HEK293T (cell line): ENCODE data around the gene NRG2.

Experiments
- CTCF ChIA-PET: fragments of 350-600 bp; formaldehyde crosslinking; extraction: SDS; loops from one replicate; lab custom pipeline; 2021; ENCODE audit warnings: antibody characterized with exemption, inconsistent platforms; lab: Yijun Ruan, JAX
- POLR2A ChIA-PET: fragments of 350-600 bp; formaldehyde crosslinking; extraction: SDS; loops from one replicate; lab custom pipeline; 2020; ENCODE audit warnings: antibody characterized with exemption, inconsistent platforms; lab: Yijun Ruan, JAX
- DNase-seq: peaks from one replicate; pipeline ENCODE4 v3.0.0; 2012; ENCODE audit warnings: mixed read lengths; ENCODE audit errors: extremely low spot score
- ARNT ChIP-seq: fragments of 450-650 bp; IDR thresholded peaks from 2 replicates; pipeline ENCODE4 v1.6.1; 2017; ENCODE audit warnings: mild to moderate bottlenecking
- BHLHE40 ChIP-seq: fragments of 450-650 bp; IDR thresholded peaks from 2 replicates; pipeline ENCODE4 v1.6.1; 2016; ENCODE audit warnings: mild to moderate bottlenecking, moderate library complexity, borderline replicate concordance
- CTBP1 ChIP-seq: fragments of 450-650 bp; IDR thresholded peaks from 2 replicates; pipeline ENCODE4 v1.6.1; 2016; ENCODE audit warnings: borderline replicate concordance
- ELF4 ChIP-seq: fragments of 450-650 bp; IDR thresholded peaks from 2 replicates; pipeline ENCODE4 v1.6.1; 2017; ENCODE audit warnings: antibody characterized with exemption
- FOXA1 ChIP-seq: fragments of 450-650 bp; IDR thresholded peaks from 2 replicates; pipeline ENCODE4 v1.6.1; 2016; ENCODE audit warnings: mild to moderate bottlenecking
- FOXK2 ChIP-seq: fragments of 450-650 bp; IDR thresholded peaks from 2 replicates; pipeline ENCODE4 v1.6.1; 2016; ENCODE audit warnings: mild to moderate bottlenecking
- FOXM1 ChIP-seq: fragments of 450-650 bp; IDR thresholded peaks from 2 replicates; pipeline ENCODE4 v1.6.1; 2017; ENCODE audit warnings: mild to moderate bottlenecking, borderline replicate concordance
- HDGF ChIP-seq: fragments of 450-650 bp; IDR thresholded peaks from 2 replicates; pipeline ENCODE4 v1.6.1; 2017; ENCODE audit warnings: antibody characterized with exemption, borderline replicate concordance
- L3MBTL2 ChIP-seq: fragments of 450-650 bp; conservative IDR thresholded peaks from 2 replicates; pipeline ENCODE4 v1.6.1; 2016; ENCODE audit warnings: mild to moderate bottlenecking
- LEF1 ChIP-seq: fragments of 450-650 bp; IDR thresholded peaks from 2 replicates; pipeline ENCODE4 v1.6.1; 2017; ENCODE audit warnings: mild to moderate bottlenecking, borderline replicate concordance
- NFRKB ChIP-seq: fragments of 450-650 bp; IDR thresholded peaks from 2 replicates; pipeline ENCODE4 v1.6.1; 2016; ENCODE audit warnings: mild to moderate bottlenecking, moderate library complexity
- SP1 ChIP-seq: fragments of 450-650 bp; IDR thresholded peaks from 2 replicates; pipeline ENCODE4 v1.6.1; 2017
- SUZ12 ChIP-seq: fragments of 450-650 bp; IDR thresholded peaks from 2 replicates; pipeline ENCODE4 v1.6.1; 2016; ENCODE audit warnings: mild to moderate bottlenecking
- TARDBP ChIP-seq: fragments of 450-650 bp; IDR thresholded peaks from 2 replicates; pipeline ENCODE4 v1.6.1; 2016
- ZNF384 ChIP-seq: fragments of 450-650 bp; IDR thresholded peaks from 2 replicates; pipeline ENCODE4 v1.6.1; 2016
- TF ChIP-seq, protein P1 (sequence below): fragments of 450-650 bp; IDR thresholded peaks from 2 replicates; pipeline ENCODE4 v1.6.1; 2016

NRG2 gene

DNA sequence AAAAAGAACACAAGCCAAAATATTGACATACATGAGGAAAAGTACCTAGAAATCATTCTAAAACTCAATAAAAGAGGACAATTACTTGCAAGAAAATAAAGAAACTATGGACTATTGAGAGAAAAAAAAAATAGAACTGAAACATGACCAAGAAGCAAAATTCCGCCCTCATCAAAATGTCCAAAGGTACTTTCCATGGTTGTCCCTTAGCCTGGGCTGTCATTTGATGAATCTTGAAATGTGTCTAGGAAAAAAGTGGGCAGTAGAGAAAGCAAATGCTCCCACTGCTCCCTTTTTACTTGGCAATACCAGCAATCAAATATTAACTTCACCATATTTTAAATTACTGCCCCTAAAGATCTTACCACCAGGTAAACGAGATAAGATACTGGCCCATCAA, 10.8 kb downstream of the NRG2 start:
- ChIA-PET POLR2A (no interaction called here), CTCF (no interaction called here)

DNA sequence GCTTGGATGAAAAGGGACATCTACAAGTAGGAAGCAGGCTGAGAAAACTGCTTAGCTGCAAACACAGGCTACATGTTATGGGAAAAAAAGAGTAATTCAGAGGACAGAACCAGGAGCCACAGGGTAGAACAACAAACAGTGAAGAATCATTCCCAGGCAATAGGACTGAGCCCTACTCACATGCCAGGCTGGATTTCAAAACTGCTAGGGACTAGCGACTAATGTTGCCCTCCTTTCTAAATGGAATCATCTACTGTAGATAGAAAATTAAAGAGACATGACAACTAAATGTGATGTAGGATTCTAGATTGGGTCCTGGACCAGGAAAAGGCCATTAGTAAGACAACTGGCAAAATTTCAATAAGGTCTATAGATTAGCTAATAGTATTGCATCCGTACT, 15.3 kb downstream of the NRG2 start:
- DNase-seq = no peak
- ChIA-PET POLR2A (no interaction called here), CTCF (no interaction called here)
- TF ChIP-seq NFRKB = no peak
- no peak for TF ChIP-seq FOXA1
- TF ChIP-seq, protein P1, sequence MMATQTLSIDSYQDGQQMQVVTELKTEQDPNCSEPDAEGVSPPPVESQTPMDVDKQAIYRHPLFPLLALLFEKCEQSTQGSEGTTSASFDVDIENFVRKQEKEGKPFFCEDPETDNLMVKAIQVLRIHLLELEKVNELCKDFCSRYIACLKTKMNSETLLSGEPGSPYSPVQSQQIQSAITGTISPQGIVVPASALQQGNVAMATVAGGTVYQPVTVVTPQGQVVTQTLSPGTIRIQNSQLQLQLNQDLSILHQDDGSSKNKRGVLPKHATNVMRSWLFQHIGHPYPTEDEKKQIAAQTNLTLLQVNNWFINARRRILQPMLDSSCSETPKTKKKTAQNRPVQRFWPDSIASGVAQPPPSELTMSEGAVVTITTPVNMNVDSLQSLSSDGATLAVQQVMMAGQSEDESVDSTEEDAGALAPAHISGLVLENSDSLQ = no peak
- TF ChIP-seq FOXK2 = no peak
- no peak for TF ChIP-seq HDGF
- no peak for TF ChIP-seq LEF1
- no peak for TF ChIP-seq L3MBTL2
- TF ChIP-seq ELF4 = no peak
- no peak for TF ChIP-seq FOXM1
- TF ChIP-seq ZNF384 = no peak
- no peak for TF ChIP-seq ARNT
- TF ChIP-seq SUZ12 = no peak
- TF ChIP-seq TARDBP = no peak
- TF ChIP-seq BHLHE40 = no peak
- TF ChIP-seq SP1 = no peak
- TF ChIP-seq CTBP1 = no peak

More for the DNA sequence above, 10.8 kb downstream of the NRG2 start:
- TF ChIP-seq SUZ12 = no peak
- TF ChIP-seq L3MBTL2 = no peak
- no peak for TF ChIP-seq ELF4
- DNase-seq = no peak

DNA sequence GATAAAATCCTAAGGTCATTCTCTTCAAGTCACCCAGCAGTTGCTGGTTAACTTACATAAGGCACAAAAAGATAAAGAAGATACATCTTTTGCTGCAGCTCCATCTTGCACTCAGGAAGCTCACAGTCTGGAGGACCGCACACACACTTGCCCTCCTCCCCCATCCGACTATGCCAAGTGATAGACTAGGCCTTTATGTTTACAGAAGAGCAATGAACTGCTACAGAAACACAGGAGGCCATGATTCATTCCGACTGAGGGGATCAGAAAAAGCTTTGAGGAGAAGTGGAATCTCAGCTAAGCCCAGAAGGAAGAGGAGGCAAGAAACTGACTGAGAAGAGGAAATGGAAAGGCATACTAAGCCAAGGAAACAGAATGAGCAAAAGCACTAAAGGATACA, 17.4 kb downstream of the NRG2 start:
- DNase-seq = no peak
- no peak for TF ChIP-seq BHLHE40
- TF ChIP-seq, protein P1 = no peak
- no peak for TF ChIP-seq FOXM1
- TF ChIP-seq FOXK2 = no peak
- no peak for TF ChIP-seq CTBP1
- TF ChIP-seq TARDBP = no peak
- no peak for TF ChIP-seq ARNT
- TF ChIP-seq L3MBTL2 = no peak
- TF ChIP-seq SP1 = no peak
- TF ChIP-seq NFRKB = no peak
- TF ChIP-seq ZNF384 = no peak
- TF ChIP-seq HDGF = no peak
- TF ChIP-seq ELF4 = no peak
- TF ChIP-seq FOXA1 = no peak
- TF ChIP-seq LEF1 = no peak
- ChIA-PET CTCF (interaction anchor here (1.0 to 1.5 kb wide), 2 partner anchors 17 to 57 kb away, joined by 3 to 6 read pairs; partner anchors contain the start of gene NRG2), POLR2A (no interaction called here)

DNA sequence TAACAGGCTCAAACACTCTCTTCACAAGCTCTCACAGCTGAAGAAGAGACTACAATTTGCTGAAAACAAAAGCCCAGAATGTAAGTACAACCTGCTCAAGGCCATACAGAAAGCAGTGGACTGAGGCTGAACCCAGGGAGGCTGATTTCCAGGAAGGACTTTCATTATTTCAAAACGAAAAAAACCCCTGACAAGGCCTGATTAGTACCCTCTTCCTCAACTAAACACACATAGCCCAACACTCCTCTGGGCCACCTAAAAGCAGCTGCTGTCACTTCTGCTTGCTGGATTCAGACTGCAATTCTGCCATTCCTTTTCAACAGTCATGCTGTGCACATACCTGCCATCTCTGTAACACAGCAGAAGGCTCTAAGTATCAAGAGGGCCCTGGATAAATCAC, 18.2 kb downstream of the NRG2 start:
- ChIA-PET POLR2A (no interaction called here), CTCF (no interaction called here)
- no peak for DNase-seq
- TF ChIP-seq SP1 (no peak), FOXK2 (no peak), FOXA1 (no peak), BHLHE40 (no peak), LEF1 (no peak), CTBP1 (no peak), FOXM1 (no peak), NFRKB (no peak), SUZ12 (no peak), ARNT (no peak), HDGF (no peak), ELF4 (no peak), TARDBP (no peak), ZNF384 (no peak), L3MBTL2 (no peak)
- TF ChIP-seq, protein P1 = no peak

DNA sequence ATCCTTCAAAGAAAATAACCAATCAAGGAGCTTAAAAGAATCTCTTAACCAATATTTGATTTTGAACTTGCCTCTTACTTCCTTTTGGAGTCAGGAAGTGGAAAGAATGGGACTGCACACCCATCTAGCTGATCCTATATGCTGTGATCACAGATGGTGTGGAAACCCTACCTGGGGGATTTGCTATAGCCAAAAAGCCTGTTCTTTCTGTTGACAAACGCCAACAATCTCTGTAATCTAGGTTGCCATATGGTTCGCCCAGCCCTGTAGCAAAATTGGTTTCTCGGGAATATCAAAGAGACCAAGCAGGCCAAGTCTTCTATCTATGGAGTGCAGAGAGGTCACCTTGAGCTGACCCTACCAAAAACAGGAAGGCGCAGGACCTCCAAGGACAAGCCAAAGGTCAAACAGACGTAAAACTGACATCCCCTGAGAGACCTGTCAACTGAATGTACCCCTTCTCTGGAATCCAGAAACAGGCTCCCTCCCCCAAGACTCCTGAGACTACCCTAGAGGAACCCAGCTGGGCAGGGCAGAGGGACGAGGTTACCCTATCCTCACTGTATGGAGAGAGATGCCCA, 19.4 kb downstream of the NRG2 start:
- TF ChIP-seq CTBP1 = no peak
- TF ChIP-seq SUZ12 = no peak
- no peak for TF ChIP-seq FOXA1
- no peak for TF ChIP-seq LEF1
- no peak for TF ChIP-seq BHLHE40
- no peak for TF ChIP-seq FOXK2
- TF ChIP-seq ZNF384 = no peak
- TF ChIP-seq ARNT = no peak
- TF ChIP-seq FOXM1 = no peak
- no peak for TF ChIP-seq TARDBP
- POLR2A ChIA-PET = no interaction called here
- DNase-seq = no peak
- CTCF ChIA-PET = interaction anchor here (0.6 to 2.0 kb wide), 2 partner anchors 49 to 55 kb away, joined by 3 to 9 read pairs; no protein-coding TSS in a partner anchor

DNA sequence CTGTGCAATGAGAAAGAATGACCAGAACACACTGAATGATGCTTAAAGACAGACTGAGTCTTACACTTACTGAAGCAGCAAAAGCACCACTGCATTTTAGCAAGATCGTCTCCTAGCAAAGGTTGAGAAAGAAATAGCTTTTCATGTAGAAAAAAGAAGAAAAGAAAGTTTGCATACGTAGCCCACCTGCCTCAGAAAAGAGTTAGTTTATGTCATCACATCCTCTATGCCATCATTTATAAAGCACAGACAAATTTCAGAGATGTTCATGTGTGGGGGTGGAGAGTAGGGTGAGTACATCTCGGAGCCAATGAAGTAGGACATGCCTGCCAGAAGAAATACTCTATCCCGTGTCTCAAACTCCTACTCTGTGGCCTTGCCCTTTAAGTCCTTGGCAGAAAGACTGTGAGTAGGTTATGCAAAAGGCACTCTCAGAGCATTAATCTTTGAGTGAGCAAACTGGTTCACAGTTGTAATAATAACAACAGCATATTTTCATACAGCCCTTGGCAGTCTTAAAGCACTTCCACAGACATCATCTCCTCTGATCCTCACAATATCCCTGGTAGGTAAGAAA, 22.4 kb downstream of the NRG2 start:
- POLR2A ChIA-PET = interaction anchor here (1.1 kb wide), 1 partner anchor 9 kb away, joined by 3 read pairs; no protein-coding TSS in a partner anchor
- CTCF ChIA-PET = interaction anchor here (1.1 kb wide), 1 partner anchor 52 kb away, joined by 3 read pairs; no protein-coding TSS in a partner anchor
- DNase-seq = no peak
- TF ChIP-seq CTBP1 (no peak), L3MBTL2 (no peak), TARDBP (no peak), FOXK2 (no peak), ELF4 (no peak), SP1 (no peak), HDGF (no peak), FOXA1 (no peak)
